K562 (cell line): Measurements from ENCODE around the gene GGT6. TPM values are rescaled to one million over a fixed set of nuclear protein-coding genes. Genes with fewer than 3 reads are reported as not detected.

Experiments used
- ATAC-seq: fragments of 200-7000 bp; cut with Tn5 transposase; 3 replicates; pipeline ENCODE4 v1.9.1; 2020; ENCODE audit warnings: moderate library complexity
- BruUV-seq: library from RNA; stranded (reverse); fragments of 400-500 nt; replicated peaks from 2 replicates; lab custom pipeline; 2021; lab: Mats Ljungman, UMichigan
- CTCF ChIA-PET: fragments of 300-600 bp; formaldehyde crosslinking; extraction: SDS; loops from one replicate; lab custom pipeline; 2021; ENCODE audit warnings: low intra/inter-chr PET ratio; lab: Yijun Ruan, JAX
- POLR2A ChIA-PET: fragments of 300-600, 350-650 bp; sonication (Branson Sonifier 250); formaldehyde crosslinking; extraction: SDS; loops from one replicate; lab custom pipeline; 2021; ENCODE audit warnings: antibody characterized with exemption, inconsistent platforms; lab: Yijun Ruan, JAX
- DNase-seq, 4 experiments: peaks; one replicate each; pipeline versions ENCODE4 v3.0.0 to v3.0.0-alpha.2; 2011 to 2018; ENCODE audit warnings: low spot score in 3 of 4, mixed read lengths in 3 of 4; ENCODE audit errors: extremely low read depth in 1 of 4
- FAIRE-seq: peaks from 2 replicates; lab custom pipeline; 2011; peaks lifted over from hg19 to GRCh38; lab: Jason Lieb, UNC
- H2AFZ ChIP-seq: 2 replicates; pipeline ENCODE4 v1.6.0; 2011; ENCODE audit warnings: low read depth, low read length, control low read depth, inconsistent platforms
- H3K27ac ChIP-seq: fragments of 200-600 bp; 3 replicates; pipeline ENCODE4 v1.8.0; 2011; ENCODE audit warnings: low read depth, mild to moderate bottlenecking, control low read depth, inconsistent platforms, low read length, moderate library complexity, mixed read lengths; ENCODE audit errors: extremely low read depth
- H3K27me3 ChIP-seq, 2 experiments: fragments of 300-600 bp in 1 of 2; 2 replicates in 1 of 2; 3 replicates in 1 of 2; pipeline versions ENCODE4 v1.6.0 to v1.8.0; 2011; ENCODE audit warnings: inconsistent platforms in 2 of 2, low read length in 2 of 2, mild to moderate bottlenecking in 1 of 2, mixed read lengths in 1 of 2, moderate library complexity in 1 of 2; ENCODE audit not compliant: control insufficient read depth in 2 of 2, insufficient read depth in 2 of 2
- H3K36me3 ChIP-seq: fragments of 300-600 bp; 3 replicates; pipeline ENCODE4 v1.8.0; 2011; ENCODE audit warnings: mild to moderate bottlenecking, low read length, inconsistent platforms; ENCODE audit not compliant: control insufficient read depth, insufficient read depth
- H3K4me1 ChIP-seq, 2 experiments: fragments of 200-600 bp in 1 of 2; replicated peaks in 1 of 2; 2 replicates in 1 of 2; 3 replicates in 1 of 2; pipeline versions ENCODE4 v1.5.1 to v1.8.0; 2011; ENCODE audit warnings: inconsistent platforms in 2 of 2, low read length in 2 of 2, mild to moderate bottlenecking in 1 of 2, mixed read lengths in 1 of 2, moderate library complexity in 1 of 2; ENCODE audit not compliant: control insufficient read depth in 2 of 2, insufficient read depth in 2 of 2
- H3K4me2 ChIP-seq: 2 replicates; pipeline ENCODE4 v1.6.1; 2011; ENCODE audit warnings: low read length, control low read depth, inconsistent platforms, mixed read lengths; ENCODE audit not compliant: insufficient read depth
- H3K4me3 ChIP-seq: fragments of 200-600 bp; sonication (generic), shearing (Covaris generic); 2 replicates; pipeline ENCODE4 v1.5.1; 2016; ENCODE audit warnings: control low read depth, inconsistent platforms
- H3K79me2 ChIP-seq: fragments of 200-600 bp; 3 replicates; pipeline ENCODE4 v1.8.0; 2011; ENCODE audit warnings: low read length, inconsistent platforms; ENCODE audit not compliant: control insufficient read depth, insufficient read depth
- H3K9ac ChIP-seq, 2 experiments: 2 replicates each; pipeline versions ENCODE4 v1.6.0 to v1.6.1; 2011; ENCODE audit warnings: low read depth in 2 of 2, low read length in 2 of 2, control low read depth in 1 of 2, inconsistent platforms in 1 of 2, mild to moderate bottlenecking in 1 of 2, mixed read lengths in 1 of 2; ENCODE audit not compliant: insufficient read depth in 1 of 2
- H3K9me1 ChIP-seq: one replicate; pipeline ENCODE4 v1.6.0; 2011; ENCODE audit warnings: inconsistent platforms, mild to moderate bottlenecking, low read length, moderate library complexity; ENCODE audit not compliant: control insufficient read depth, insufficient read depth
- H3K9me3 ChIP-seq: replicated peaks from 2 replicates; pipeline ENCODE4 v1.5.1; 2011; ENCODE audit warnings: low read depth, low read length, inconsistent platforms; ENCODE audit not compliant: control insufficient read depth, insufficient read depth
- H4K20me1 ChIP-seq: replicated peaks from 2 replicates; pipeline ENCODE4 v1.6.1; 2011; ENCODE audit warnings: low read length, inconsistent platforms, mixed read lengths; ENCODE audit not compliant: control insufficient read depth, insufficient read depth
- ATF2 ChIP-seq: sonication (generic); formaldehyde crosslinking; IDR thresholded peaks from 2 replicates; pipeline ENCODE4 v1.8.1; 2022; ENCODE audit warnings: missing genetic modification reagents
- FOXK1 ChIP-seq: sonication (generic); formaldehyde crosslinking; IDR thresholded peaks from 2 replicates; pipeline ENCODE4 v1.8.0; 2022; ENCODE audit warnings: missing genetic modification reagents, mild to moderate bottlenecking, borderline replicate concordance
- HOMEZ ChIP-seq: fragments of 250-450 bp; sonication (Bioruptor Pico); IDR thresholded peaks from 2 replicates; pipeline ENCODE4 v1.4.0; 2020; ENCODE audit warnings: mild to moderate bottlenecking, moderate library complexity
- KAT7 ChIP-seq: sonication (generic); formaldehyde crosslinking; IDR thresholded peaks from 2 replicates; pipeline ENCODE4 v1.8.0; 2022; ENCODE audit warnings: missing genetic modification reagents, mild to moderate bottlenecking, borderline replicate concordance
- PHB ChIP-seq: fragments of 250-450 bp; sonication (Bioruptor Pico); IDR thresholded peaks from 2 replicates; pipeline ENCODE4 v1.5.0; 2021
- POU5F1 ChIP-seq: fragments of 150-350 bp; IDR thresholded peaks from 2 replicates; pipeline ENCODE4 v1.6.1; 2014; ENCODE audit warnings: borderline replicate concordance, low read length, low read depth, mild to moderate bottlenecking; ENCODE audit not compliant: partially characterized antibody
- SAP30 ChIP-seq: fragments of 200-600 bp; sonication (generic); IDR thresholded peaks from 2 replicates; pipeline ENCODE4 v1.6.1; 2012; ENCODE audit warnings: borderline replicate concordance, low read depth, mild to moderate bottlenecking, moderate library complexity, low read length, control low read depth, inconsistent platforms; ENCODE audit not compliant: insufficient read depth, poor library complexity, severe bottlenecking
- SLC30A9 ChIP-seq: fragments of 250-450 bp; sonication (Bioruptor Pico); IDR thresholded peaks from 2 replicates; pipeline ENCODE4 v1.8.0; 2022; ENCODE audit warnings: mild to moderate bottlenecking, moderate library complexity
- YBX1 ChIP-seq: fragments of 450-650 bp; IDR thresholded peaks from 2 replicates; pipeline ENCODE4 v1.7.1; 2016; ENCODE audit warnings: mild to moderate bottlenecking
- ZBTB11 ChIP-seq, 3 experiments: fragments of 200-800 bp in 1 of 3; fragments of 250-450 bp in 1 of 3; fragments of 450-650 bp in 1 of 3; sonication (Bioruptor Pico) in 1 of 3; sonication (Bioruptor generic) in 1 of 3; formaldehyde crosslinking in 1 of 3; IDR thresholded peaks; 2 replicates each; pipeline versions ENCODE4 v1.6.1 to v1.8.0; 2016 to 2022; ENCODE audit warnings: mild to moderate bottlenecking in 2 of 3, missing genetic modification characterization in 2 of 3, missing compliant biosample characterization in 1 of 3, moderate library complexity in 1 of 3
- ZC3H8 ChIP-seq: fragments of 450-650 bp; IDR thresholded peaks from 2 replicates; pipeline ENCODE4 v1.6.1; 2017
- ZFP36 ChIP-seq: fragments of 150-350 bp; IDR thresholded peaks from 2 replicates; pipeline ENCODE4 v1.6.1; 2018; ENCODE audit warnings: low read length, low read depth; ENCODE audit not compliant: partially characterized antibody
- ZNF175 ChIP-seq: fragments of 200-800 bp; sonication (Bioruptor generic); IDR thresholded peaks from 2 replicates; pipeline ENCODE4 v1.6.1; 2016; ENCODE audit warnings: low read depth, mild to moderate bottlenecking, missing genetic modification characterization, missing compliant biosample characterization
- ZNF408 ChIP-seq: fragments of 250-450 bp; sonication (Bioruptor Pico); IDR thresholded peaks from 2 replicates; pipeline ENCODE4 v1.4.0; 2020; ENCODE audit warnings: low read depth, mild to moderate bottlenecking, moderate library complexity
- ZNF445 ChIP-seq: fragments of 250-450 bp; sonication (Bioruptor Pico); IDR thresholded peaks from 2 replicates; pipeline ENCODE4 v1.4.0; 2020; ENCODE audit warnings: low read depth, mild to moderate bottlenecking, moderate library complexity
- ZNF696 ChIP-seq: fragments of 250-450 bp; sonication (Bioruptor Pico); conservative IDR thresholded peaks from 2 replicates; pipeline ENCODE4 v1.4.0; 2020; ENCODE audit warnings: mild to moderate bottlenecking, moderate library complexity
- ZNF75A ChIP-seq: fragments of 450-650 bp; formaldehyde crosslinking; IDR thresholded peaks from 2 replicates; pipeline ENCODE4 v1.4.0; 2020; ENCODE audit warnings: mild to moderate bottlenecking
- WGBS: fragments of 100-300 bp; shearing (Covaris generic); methylation state at CpG from one replicate; pipeline ENCODE4 v1.1.6; 2016; ENCODE audit warnings: low coverage, mixed read lengths; ENCODE audit not compliant: insufficient coverage; ENCODE audit errors: missing lambda C conversion rate; 5-methylcytosine and 5-hydroxymethylcytosine counted together
- in situ Hi-C: fragments of 300-500 bp; cut with MboI; formaldehyde crosslinking; loops from 4 replicates; pipeline ENCODE4 v1.15.0; 2018; ENCODE audit warnings: inconsistent platforms, mixed read lengths
- intact Hi-C: fragments of 100-400 bp; cut with micrococcal nuclease; formaldehyde crosslinking; loops from 2 replicates; pipeline ENCODE4 v1.14.2; 2022
- polyA plus RNA-seq, 8 experiments: library from polyadenylated mRNA; depleted of rRNA in 4 of 8; stranded (reverse) in 5 of 8; unstranded in 3 of 8; fragments of >200 nt; fragmentation: Nextera tagmentation in 2 of 8; fragmentation: Illumina TruSeq in 1 of 8; extraction: Ambion mirVana in 2 of 8; extraction: Trizol in 1 of 8; gene quantifications; 2 replicates each; pipeline versions ENCODE4 v1.2.1 to v1.2.3, GENCODE V29; 2011 to 2014; ENCODE audit warnings: inconsistent platforms in 1 of 8, missing spikeins in 1 of 8
- total RNA-seq, 7 experiments: library from RNA; depleted of rRNA in 6 of 7; stranded (reverse); fragments of >200 nt in 6 of 7; fragmentation: Illumina TruSeq in 2 of 7; extraction: Trizol in 2 of 7; gene quantifications; 2 replicates each; pipeline versions ENCODE4 v1.2.1 to v1.2.3, GENCODE V29; 2011 to 2021; ENCODE audit warnings: low replicate concordance in 1 of 7

GGT6 gene
- total and polyA plus RNA-seq, 9 of the 15 experiments (the other 6 are each of a cell fraction or from before 2014, with no cell fraction given): 0.09 TPM; not detected in 8

DNA sequence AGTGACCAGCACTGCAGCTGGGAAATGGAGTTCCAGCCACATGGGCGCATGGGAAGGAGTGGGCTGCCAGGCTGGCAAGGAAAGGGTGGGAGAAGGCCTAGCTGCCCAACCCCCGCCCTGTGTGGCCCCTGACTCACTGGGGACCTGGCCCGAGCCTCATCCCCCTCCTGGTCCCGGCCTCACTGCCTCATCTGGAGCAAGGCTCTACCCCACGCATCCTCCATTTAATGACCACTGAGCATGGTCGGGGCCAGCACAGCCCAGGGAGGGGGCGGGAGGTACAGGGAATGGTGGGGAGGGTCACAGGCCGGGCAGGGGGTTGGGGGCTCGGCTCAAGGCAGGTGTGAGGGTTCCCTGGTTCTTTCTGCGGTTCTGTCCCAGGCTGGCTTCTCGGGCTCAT, 45.6 kb downstream of the GGT6 start:
- Histone ChIP-seq H3K27me3 (peaks cover 6 to 63% of the 10 kb centered on the region in 2 experiments; a peak in 3 of 5 replicates), H3K4me2 (no peak overlapping the region), H3K9ac (no peak overlapping the region), H3K79me2 (no peaks in the 10 kb centered on the region), H3K27ac (no peak overlapping the region), H3K4me3 (no peak overlapping the region), H3K9me3 (no peaks in the 10 kb centered on the region), H4K20me1 (peaks cover 3% of the 10 kb centered on the region; the same call in 1 of the 2 replicates), H3K4me1 (peaks cover 0 to 32% of the 10 kb centered on the region in 2 experiments; a peak in 2 of 5 replicates), H3K9me1 (no peaks in the 10 kb centered on the region), H3K36me3 (no peaks in the 10 kb centered on the region), H2AFZ (no peak overlapping the region)
- CTCF ChIA-PET: no interaction called here
- BruUV-seq: no TSS peak
- FAIRE-seq: no peak
- DNase-seq: no peak
- in situ Hi-C loops (no loop called here), intact Hi-C loops (no loop called here)
- POLR2A ChIA-PET: no interaction called here
- ATAC-seq: no peak
- WGBS: 10% methylated on average over 5 of the region's 11 CpGs
- TF ChIP-seq PHB (CRISPR knock-in tag) (no peak), ZFP36 (no peak), ZC3H8 (no peak), ZNF696 (CRISPR knock-in tag) (no peak), FOXK1 (CRISPR knock-in tag) (no peak), ZNF175 (CRISPR knock-in tag) (no peak), SAP30 (no peak), KAT7 (CRISPR knock-in tag) (no peak), POU5F1 (no peak), HOMEZ (CRISPR knock-in tag) (no peak), SLC30A9 (CRISPR knock-in tag) (no peak), ATF2 (CRISPR knock-in tag) (no peak), ZNF408 (CRISPR knock-in tag) (no peak), ZBTB11 (CRISPR knock-in tag; IDR thresholded peaks at IDR 0.05) (no peak), ZNF75A (CRISPR knock-in tag) (no peak), YBX1 (no peak), ZNF445 (CRISPR knock-in tag) (no peak)
